ENCODE data around the gene PRB3. TPM values are rescaled to one million over a fixed set of nuclear protein-coding genes. Genes with fewer than 3 reads are reported as not detected.

Gene PRB3
- total RNA-seq, 1 donor from 2014 or later = not detected

- no peak for TF ChIP-seq CTCF (IDR thresholded peaks at IDR 0.05)
- intact Hi-C loops (cut with micrococcal nuclease) = no loop called here
- no peak overlapping the region for H3K4me3 Mint-ChIP-seq
- DNase-seq = no peak
- POLR2A ChIA-PET = no interaction called here
- no peaks in the 10 kb centered on the region for H3K9me3 Mint-ChIP-seq
- ATAC-seq (ENCODE audit: low read depth) = no peak
- no peaks in the 10 kb centered on the region for H3K36me3 Mint-ChIP-seq (ENCODE audit: low read depth)
- CTCF ChIA-PET = no interaction called here
- H3K27ac Mint-ChIP-seq = no peak overlapping the region
- H3K27me3 Mint-ChIP-seq = no peaks in the 10 kb centered on the region
- H3K4me1 Mint-ChIP-seq = no peaks in the 10 kb centered on the region
These were observed 23.0 kb downstream of the PRB3 start for GRCh38 chr12:11246489-11246888.

- no peaks in the 10 kb centered on the region for H3K4me1 Mint-ChIP-seq
- H3K4me3 Mint-ChIP-seq = no peak overlapping the region
- intact Hi-C loops (cut with micrococcal nuclease) = no loop called here
- no peak for DNase-seq
- CTCF ChIA-PET = no interaction called here
- no peak for ATAC-seq (ENCODE audit: low read depth)
- H3K9me3 Mint-ChIP-seq = peaks cover 3% of the 10 kb centered on the region
- no peak overlapping the region for H3K27ac Mint-ChIP-seq
- no peaks in the 10 kb centered on the region for H3K27me3 Mint-ChIP-seq
- POLR2A ChIA-PET = no interaction called here
- H3K36me3 Mint-ChIP-seq (ENCODE audit: low read depth) = no peaks in the 10 kb centered on the region
- TF ChIP-seq CTCF (IDR thresholded peaks at IDR 0.05) = no peak
These were observed 26.9 kb downstream of the PRB3 start for GRCh38 chr12:11242656-11243055.

GRCh38 chr12:11240348-11240930 lies 29.1 kb downstream of the PRB3 start:
- CTCF ChIA-PET = no interaction called here

GRCh38 chr12:11238275-11238674 lies 31.2 kb downstream of the PRB3 start:
- H3K4me3 Mint-ChIP-seq = no peak overlapping the region

More at GRCh38 chr12:11240348-11240930, 29.1 kb downstream of the PRB3 start:
- H3K27me3 Mint-ChIP-seq = no peaks in the 10 kb centered on the region
- H3K4me1 Mint-ChIP-seq = no peaks in the 10 kb centered on the region
- H3K36me3 Mint-ChIP-seq (ENCODE audit: low read depth) = no peaks in the 10 kb centered on the region
- H3K9me3 Mint-ChIP-seq = peaks cover 4% of the 10 kb centered on the region
- no peak for TF ChIP-seq CTCF (IDR thresholded peaks at IDR 0.05)
- ATAC-seq (ENCODE audit: low read depth) (no peak), DNase-seq (no peak)
- no peak overlapping the region for H3K27ac Mint-ChIP-seq
- intact Hi-C loops (cut with micrococcal nuclease) = no loop called here
- POLR2A ChIA-PET = no interaction called here
- no peak overlapping the region for H3K4me3 Mint-ChIP-seq

GRCh38 chr12:11233532-11233931 lies 36.0 kb downstream of the PRB3 start:
- Mint-ChIP-seq H3K36me3 (ENCODE audit: low read depth) (no peaks in the 10 kb centered on the region), H3K27ac (no peak overlapping the region)
- TF ChIP-seq CTCF (IDR thresholded peaks at IDR 0.05) = no peak

More at GRCh38 chr12:11238275-11238674, 31.2 kb downstream of the PRB3 start:
- POLR2A ChIA-PET = no interaction called here
- Mint-ChIP-seq H3K36me3 (ENCODE audit: low read depth) (no peaks in the 10 kb centered on the region), H3K27ac (no peak overlapping the region), H3K4me1 (no peaks in the 10 kb centered on the region), H3K9me3 (peaks cover 4% of the 10 kb centered on the region), H3K27me3 (no peaks in the 10 kb centered on the region)
- DNase-seq (no peak), ATAC-seq (ENCODE audit: low read depth) (no peak)
- intact Hi-C loops (cut with micrococcal nuclease) = no loop called here
- CTCF ChIA-PET = no interaction called here
- TF ChIP-seq CTCF (IDR thresholded peaks at IDR 0.05) = no peak

More at GRCh38 chr12:11233532-11233931, 36.0 kb downstream of the PRB3 start:
- Mint-ChIP-seq H3K4me3 (no peak overlapping the region), H3K9me3 (peaks cover 4% of the 10 kb centered on the region), H3K27me3 (no peaks in the 10 kb centered on the region), H3K4me1 (no peaks in the 10 kb centered on the region)
- ChIA-PET CTCF (no interaction called here), POLR2A (no interaction called here)
- intact Hi-C loops (cut with micrococcal nuclease) = no loop called here
- DNase-seq (no peak), ATAC-seq (ENCODE audit: low read depth) (no peak)

All from activated B cell treated with CpG ODN at 0.5 μM for 24 hours (primary cell).